ENCODE measurements around the gene OSBPL7.

The OSBPL7 gene

GRCh38 chr17:47762728-47763127 is 58.9 kb downstream of the OSBPL7 start:
- no peaks in the 10 kb centered on the region for H3K4me1 ChIP-seq (ENCODE audit: control insufficient read depth, insufficient read depth, low read length)
- no peak overlapping the region for H3K4me3 ChIP-seq (ENCODE audit: low read length)
- H3K27me3 ChIP-seq (ENCODE audit: control insufficient read depth, insufficient read depth, low read length): no peaks in the 10 kb centered on the region
- no peaks in the 10 kb centered on the region for H3K36me3 ChIP-seq (ENCODE audit: control insufficient read depth, insufficient read depth, low read length)
- H3K9ac ChIP-seq (ENCODE audit: low read length): no peak overlapping the region
- H3K9me3 ChIP-seq (ENCODE audit: control insufficient read depth, low read length): no peaks in the 10 kb centered on the region

DNA sequence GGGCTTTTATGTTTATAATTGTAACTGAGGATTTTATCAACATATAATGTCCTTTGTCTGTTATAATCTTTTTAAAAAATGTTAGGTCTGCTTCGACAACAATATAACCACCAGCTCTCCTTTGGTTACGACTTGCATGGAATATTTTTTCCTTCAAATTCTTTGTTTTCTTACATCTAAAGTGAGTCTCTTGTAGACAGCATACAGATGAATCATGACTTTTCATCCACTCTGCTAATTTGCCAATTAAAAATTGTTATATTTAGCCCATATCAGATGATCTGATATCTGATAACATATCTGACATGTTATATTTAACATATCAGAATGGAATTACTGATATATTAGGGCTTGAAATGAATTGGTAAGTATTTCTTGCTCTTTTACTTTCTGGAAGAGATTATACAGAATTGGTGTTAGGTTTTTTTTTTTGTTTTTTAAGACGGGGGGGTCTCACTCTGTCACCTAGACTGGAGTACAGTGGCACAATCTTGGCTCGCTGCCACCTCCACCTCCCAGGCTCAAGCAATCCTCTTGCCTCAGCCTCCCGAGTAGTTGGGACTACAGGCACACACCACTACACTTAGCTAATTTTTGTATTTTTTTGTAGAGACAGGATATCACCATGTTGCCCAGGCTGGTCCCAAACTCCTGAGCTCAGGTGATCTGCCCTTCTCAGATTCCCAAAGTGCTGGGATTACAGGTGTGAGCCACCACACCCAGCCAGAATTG is 61.0 kb downstream of the OSBPL7 start:
- Histone ChIP-seq H3K27me3 (ENCODE audit: control insufficient read depth, insufficient read depth, low read length) (no peaks in the 10 kb centered on the region), H3K4me3 (ENCODE audit: low read length) (no peak overlapping the region), H3K9ac (ENCODE audit: low read length) (no peak overlapping the region), H3K36me3 (ENCODE audit: control insufficient read depth, insufficient read depth, low read length) (no peaks in the 10 kb centered on the region), H3K4me1 (ENCODE audit: control insufficient read depth, insufficient read depth, low read length) (no peaks in the 10 kb centered on the region), H3K9me3 (ENCODE audit: control insufficient read depth, low read length) (no peaks in the 10 kb centered on the region)

DNA sequence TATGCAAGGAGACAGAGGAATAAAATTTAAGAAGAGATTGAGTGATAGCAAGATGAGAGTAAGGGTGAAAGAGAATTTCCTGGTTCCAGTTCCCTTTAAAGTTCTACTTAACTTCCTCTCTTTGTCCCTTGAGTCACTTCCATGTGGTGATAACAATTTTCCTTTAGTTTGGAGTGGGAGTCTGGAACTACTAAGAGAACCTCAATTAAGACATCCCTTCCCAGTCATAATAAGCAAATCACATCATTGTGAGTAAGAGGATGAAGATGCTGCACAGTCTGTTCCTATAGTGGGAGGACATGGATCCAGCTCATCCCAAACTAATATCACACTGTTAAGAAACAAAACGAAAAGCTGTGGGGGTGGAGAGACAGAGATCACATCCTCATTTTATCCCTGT is 64.2 kb downstream of the OSBPL7 start:
- H3K9me3 ChIP-seq (ENCODE audit: control insufficient read depth, low read length): no peaks in the 10 kb centered on the region
- no peak overlapping the region for H3K4me3 ChIP-seq (ENCODE audit: low read length)
- no peaks in the 10 kb centered on the region for H3K36me3 ChIP-seq (ENCODE audit: control insufficient read depth, insufficient read depth, low read length)
- no peak overlapping the region for H3K9ac ChIP-seq (ENCODE audit: low read length)
- H3K27me3 ChIP-seq (ENCODE audit: control insufficient read depth, insufficient read depth, low read length): no peaks in the 10 kb centered on the region
- H3K4me1 ChIP-seq (ENCODE audit: control insufficient read depth, insufficient read depth, low read length): no peaks in the 10 kb centered on the region

Data from mucosa of stomach (tissue), 1 donor.